CD4-positive, alpha-beta T cell treated with Interferon alpha-2 for 1 hour (primary cell): ENCODE measurements around the gene IFIH1.

ENCODE experiments used
- DNase-seq, 2 donors: peaks; one replicate each; pipeline ENCODE4 v3.0.0-alpha.2; 2020 to 2022

The IFIH1 gene

GRCh38 chr2:162308747-162309503, 9.6 kb downstream of the IFIH1 start:
- DNase-seq = no peak

GRCh38 chr2:162305901-162306300, 12.6 kb downstream of the IFIH1 start:
- DNase-seq = no peak

- no peak for DNase-seq
Observed at GRCh38 chr2:162301877-162302276, 16.6 kb downstream of the IFIH1 start.

DNA sequence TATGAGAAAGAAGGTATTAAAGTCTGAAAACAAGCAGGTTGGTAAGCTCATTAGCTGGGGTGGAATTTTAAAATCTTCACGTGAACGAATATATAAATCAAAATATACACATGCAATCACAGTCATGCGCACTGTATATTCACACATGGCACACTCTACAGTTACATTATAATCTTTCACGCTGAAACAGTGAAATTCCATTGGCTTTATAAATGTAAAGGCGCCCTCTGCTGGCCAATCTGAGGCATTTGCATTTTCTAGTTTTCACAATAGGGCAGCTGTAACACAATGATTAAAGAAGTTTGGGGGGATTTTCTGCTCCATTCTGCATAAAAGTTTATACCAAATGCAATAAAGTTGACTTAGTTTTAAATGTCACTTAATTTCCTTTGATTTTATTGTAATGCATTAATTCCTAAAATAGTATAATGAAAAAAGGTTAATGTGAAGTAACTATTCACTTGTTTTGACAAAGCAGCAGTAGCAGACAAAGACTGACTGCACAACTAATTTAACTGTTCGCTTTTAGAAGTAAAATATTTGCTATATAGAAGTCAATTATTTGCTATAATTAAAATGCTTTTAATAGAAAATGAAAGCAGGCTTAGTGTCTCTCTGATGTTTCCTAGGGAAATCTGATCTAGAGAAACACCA, 17.2 kb downstream of the IFIH1 start:
- peak; percentile 46 to 69 for DNase-seq

DNA sequence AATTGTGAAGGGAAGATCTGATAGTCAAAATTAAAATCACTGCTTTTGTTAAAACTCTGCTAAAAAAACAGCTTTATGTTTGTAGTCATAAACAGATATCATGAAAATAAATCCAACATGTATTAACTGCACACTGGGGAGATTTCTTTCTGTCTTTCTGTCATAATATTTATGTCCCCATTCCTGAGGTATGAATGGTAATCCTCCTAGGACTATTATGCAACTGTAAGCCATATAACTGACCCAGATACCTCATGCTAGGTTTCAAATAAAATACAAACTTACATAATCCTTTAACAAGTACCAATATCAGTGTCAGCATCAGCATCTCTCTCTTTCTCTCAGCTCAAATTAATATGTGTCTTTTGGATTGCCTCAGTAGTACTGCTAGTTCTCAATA, 18.2 kb downstream of the IFIH1 start:
- no peak for DNase-seq

GRCh38 chr2:162298669-162299335, 19.7 kb downstream of the IFIH1 start:
- no peak for DNase-seq

- DNase-seq = peak; percentile 54 to 81
Observed at GRCh38 chr2:162297925-162298552, 20.4 kb downstream of the IFIH1 start.

- DNase-seq = no peak
Observed at GRCh38 chr2:162295009-162295408, 23.5 kb downstream of the IFIH1 start.

DNA sequence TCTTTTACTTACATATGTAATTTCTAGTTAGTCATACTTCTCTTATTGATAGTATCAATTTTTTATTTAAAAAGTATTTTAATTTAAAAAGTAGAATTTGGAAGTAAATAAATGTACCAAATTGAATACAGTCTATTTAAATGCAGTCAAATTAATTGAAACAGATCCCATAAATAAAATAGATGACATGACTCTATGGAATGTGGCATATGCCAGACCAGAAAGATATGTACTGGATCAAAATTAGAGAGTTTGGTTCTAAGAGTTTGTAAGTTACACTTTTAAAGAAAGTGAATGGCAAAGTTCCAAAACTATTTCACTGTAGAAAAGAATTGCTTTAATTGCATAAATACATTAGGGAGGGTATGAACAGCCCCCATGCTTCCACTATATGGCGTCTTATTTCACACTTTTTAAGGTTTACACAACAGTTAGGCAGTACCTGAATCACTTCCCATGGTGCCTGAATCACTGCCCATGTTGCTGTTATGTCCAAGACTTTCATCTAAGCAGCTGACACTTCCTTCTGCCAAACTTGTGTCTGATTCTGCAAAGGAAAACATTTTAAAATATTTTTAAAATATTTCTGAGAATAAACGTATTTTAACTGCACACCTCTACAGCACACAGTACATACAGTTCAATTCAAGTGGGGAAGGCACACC, 25.2 kb downstream of the IFIH1 start:
- no peak for DNase-seq

DNA sequence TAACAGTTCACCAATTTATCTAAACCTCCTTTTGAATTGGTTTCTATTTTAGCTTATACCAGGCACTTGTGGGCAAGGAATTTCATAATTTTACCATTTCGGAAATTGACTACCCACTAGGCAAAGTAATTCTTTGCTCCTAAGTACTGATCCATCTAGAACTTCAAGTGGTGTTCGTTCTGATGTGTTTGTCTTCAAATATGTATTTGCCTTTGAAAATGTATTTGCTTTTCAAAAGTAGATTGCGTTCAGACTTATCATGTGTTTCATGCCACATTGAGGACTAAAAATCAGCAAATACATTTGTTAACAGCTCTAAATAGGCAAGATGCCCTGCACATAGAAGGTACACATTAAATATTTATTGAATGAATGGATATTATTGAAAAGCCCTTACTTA, 26.7 kb downstream of the IFIH1 start:
- DNase-seq = no peak

DNA sequence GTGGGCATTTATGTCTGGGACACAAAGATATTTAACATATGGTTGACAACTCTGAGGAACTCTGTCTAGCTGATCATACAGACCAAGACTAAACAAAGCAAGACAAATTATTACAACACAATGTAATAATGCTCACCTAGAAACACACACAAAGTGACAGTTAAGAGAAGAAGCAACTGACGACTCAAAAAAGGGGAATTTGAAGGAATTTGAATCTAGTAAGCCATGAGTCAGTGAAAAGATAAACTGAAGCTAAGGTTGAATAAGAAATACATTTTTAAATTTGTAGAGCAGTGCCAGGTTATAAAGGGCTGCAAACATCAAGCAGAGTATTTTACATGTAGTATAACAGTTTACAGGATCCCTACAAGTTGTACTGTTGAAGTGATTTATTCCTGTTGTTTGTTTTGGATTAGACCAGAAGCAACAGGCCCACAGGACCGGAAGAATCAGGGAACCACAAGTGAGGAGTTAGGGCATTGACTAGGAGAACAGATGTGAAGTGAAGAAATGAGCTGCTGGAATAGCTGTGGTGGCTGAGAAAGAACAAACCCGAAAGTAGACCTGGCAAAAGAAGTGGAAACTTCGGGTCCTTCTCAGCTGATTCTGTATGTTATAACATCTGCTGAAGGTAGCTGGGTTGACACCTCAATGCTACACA, 35.6 kb downstream of the IFIH1 start:
- no peak for DNase-seq

DNA sequence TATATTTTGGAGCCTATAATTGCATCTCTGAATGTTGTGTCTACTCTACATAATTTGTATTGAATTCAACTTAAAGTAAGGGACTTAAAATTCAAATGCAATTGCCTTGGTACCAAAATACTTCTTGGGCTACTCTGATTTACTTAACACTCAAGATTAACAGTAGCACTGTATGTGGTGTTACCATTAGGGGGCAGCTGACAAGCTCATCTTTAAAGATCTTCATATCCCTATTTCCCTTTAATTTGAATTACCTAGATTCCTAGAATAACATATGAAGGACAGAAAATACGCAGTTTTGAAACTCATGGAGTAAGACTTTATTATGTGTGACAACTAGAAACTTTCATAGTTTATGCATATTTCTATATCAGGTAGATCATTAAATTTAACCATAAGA, 37.8 kb downstream of the IFIH1 start:
- DNase-seq = no peak

DNA sequence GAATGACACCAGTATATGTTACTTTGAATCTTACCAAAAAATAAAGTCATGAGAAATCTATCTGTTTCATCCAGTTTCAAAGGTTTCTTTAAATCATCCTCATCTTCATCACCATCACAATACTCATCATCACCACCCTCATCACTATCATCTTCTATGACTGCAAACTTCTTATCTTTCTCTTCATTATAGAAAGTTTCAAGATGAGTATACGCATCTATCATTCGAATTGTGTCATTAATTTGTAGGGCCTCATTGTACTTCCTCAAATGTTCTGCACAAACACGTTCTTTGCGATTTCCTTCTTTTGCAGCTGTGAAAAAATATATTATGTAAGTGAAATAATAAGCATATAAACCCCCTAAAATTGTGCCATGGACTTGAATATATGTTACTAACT, 41.1 kb downstream of the IFIH1 start:
- DNase-seq = no peak

GRCh38 chr2:162267996-162268395, 50.5 kb downstream of the IFIH1 start:
- no peak for DNase-seq

- no peak for DNase-seq
Observed at GRCh38 chr2:162267496-162267895, 51.0 kb downstream of the IFIH1 start.

GRCh38 chr2:162266460-162266760, 52.1 kb downstream of the IFIH1 start:
- DNase-seq = no peak

DNA sequence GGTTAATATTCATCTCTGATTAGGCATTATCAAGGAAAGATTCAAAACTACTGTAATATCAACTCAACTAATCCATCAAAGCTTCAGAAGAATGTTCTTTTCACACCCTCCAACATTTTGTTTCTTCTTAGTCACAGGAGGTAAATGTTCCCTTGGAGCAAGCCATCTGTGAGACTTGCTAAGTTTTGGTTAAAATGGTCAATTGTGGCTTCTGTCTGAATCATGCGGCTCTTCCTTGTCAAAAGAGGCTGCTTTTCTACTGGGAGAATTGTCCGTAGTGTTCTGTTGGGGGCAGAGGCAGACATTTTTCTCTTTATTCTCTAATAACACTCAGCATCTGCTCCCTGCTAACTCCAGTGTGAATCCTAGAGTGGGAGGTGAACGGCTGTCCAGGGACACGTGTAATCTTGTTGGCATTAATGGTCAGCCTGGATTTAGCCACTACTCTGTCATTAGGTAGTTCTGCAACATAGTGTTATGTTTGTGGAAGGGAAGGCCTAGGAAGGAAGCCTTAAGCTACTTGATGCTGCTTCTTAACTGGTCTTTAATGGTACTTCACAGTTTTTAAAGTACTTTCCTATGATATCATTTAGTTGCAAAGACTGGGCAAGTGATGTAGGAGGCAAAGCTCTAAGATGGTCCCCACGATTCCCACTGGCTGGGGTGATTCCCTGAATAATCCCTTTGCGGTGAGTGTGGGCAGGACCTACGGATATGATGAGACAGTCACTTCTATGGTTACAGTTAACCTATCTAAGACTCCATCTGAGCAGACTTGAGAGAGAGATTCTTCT, 52.6 kb downstream of the IFIH1 start:
- DNase-seq = no peak

- peak; percentile 4 to 23 for DNase-seq
Observed at GRCh38 chr2:162261032-162261945, 57.2 kb downstream of the IFIH1 start.

GRCh38 chr2:162258686-162259085, 59.8 kb downstream of the IFIH1 start:
- no peak for DNase-seq

GRCh38 chr2:162258169-162258568, 60.3 kb downstream of the IFIH1 start:
- no peak for DNase-seq

- no peak for DNase-seq
Observed at GRCh38 chr2:162257425-162257824, 61.1 kb downstream of the IFIH1 start.
